GM21723 (cell line): ENCODE results near the gene TMEM52B.
"Not testable (repeated sequence)": the region's sequence is repeated elsewhere in the genome, so short reads cannot be mapped to it uniquely, and the experiment has no call there.

Experiments used
- ATAC-seq: cut with Tn5 transposase; IDR thresholded peaks from one replicate; pipeline ENCODE4 v1.9.1; 2021; ENCODE audit warnings: mild to moderate bottlenecking, moderate library complexity; ENCODE audit not compliant: unreplicated experiment

The TMEM52B gene

DNA sequence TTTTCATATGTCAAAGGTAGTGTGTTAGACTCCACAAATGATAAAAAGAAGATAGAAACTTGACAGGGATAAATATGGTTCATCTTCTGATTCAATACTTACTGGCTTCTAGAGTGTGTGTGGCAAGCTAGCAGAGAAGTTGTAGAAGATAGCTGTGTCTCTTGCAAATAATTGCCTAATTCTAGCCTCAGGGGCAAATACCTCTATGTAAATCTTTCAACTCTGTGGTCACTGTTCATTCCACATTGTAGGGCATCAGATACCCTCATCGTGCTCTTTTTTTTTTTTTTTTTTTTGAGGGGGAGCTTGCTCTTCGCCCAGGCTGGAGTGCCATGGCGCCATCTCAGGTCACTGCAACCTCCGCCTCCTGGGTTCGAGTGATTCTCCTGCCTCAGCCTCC, 8.6 kb upstream of the TMEM52B start:
- ATAC-seq = no peak

DNA sequence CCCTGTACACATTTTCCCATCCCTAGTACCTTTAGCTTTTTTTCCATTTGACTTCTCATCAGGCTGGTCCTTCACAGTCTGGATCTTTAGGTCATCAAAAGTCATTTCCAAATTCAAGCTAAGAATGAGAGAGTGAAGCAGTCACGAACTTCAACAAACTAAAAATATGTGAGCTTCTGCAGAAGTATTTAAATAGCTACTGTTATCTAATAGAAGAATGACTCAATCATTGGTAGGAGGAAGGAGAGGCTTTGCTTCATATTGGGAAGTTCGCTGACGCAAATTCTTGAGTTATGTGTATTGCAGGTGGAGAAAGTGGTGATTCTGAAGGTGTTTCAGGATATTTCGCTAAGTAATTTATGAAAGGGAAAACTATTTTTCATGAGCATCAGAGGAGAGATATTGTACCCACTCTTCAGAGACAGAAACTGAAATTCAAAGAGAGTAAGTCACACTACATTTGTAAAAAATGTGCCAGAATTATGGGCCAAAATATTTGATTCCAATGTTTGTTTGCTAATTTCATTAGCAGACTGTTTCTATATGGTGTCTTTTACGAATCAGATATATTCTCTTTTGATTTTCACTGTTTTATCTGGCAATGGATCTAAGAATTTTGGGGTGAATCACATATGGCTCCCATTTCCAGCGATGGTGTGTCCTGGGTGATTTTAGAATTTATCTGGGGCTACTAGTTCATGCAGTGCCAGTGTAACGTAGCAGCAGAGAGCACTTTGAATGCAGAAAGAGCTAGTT, 6.7 kb upstream of the TMEM52B start, which contains the start of gene OLR1:
OLR1 (minus strand) TSS at position 160 of the 756 bp plus-strand sequence; CDS start at position 105, 55 bp downstream.
- no peak for ATAC-seq

DNA sequence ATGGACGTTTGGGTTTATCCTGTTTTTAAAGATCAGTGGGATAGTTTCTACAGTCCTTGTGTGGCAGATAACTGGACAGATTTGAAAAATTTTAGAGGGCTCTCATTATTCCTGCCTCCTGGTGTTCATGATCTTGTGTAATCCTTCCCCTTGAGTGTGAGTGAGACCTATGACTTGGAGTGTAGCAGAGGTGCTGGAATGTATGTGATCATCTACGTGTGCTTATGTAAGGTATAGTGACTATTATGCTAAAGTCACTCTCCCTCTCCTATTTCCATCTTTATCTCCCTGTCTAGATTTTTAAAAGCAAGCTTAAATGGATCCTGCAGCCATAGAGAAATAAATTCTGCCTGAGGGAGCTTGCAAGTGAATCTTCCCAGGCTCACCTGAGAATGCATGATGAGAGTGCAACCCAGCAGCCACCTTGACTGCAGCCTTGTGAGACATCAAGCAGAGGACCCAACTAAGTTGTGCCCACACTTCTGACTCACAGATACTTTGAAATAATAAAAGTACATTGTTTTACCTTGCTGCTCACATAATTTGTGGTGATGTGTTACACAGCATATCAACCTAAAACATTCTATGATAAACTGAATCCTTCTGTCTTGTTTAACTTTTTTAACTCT, 3.7 kb upstream of the TMEM52B start:
- ATAC-seq = no peak

DNA sequence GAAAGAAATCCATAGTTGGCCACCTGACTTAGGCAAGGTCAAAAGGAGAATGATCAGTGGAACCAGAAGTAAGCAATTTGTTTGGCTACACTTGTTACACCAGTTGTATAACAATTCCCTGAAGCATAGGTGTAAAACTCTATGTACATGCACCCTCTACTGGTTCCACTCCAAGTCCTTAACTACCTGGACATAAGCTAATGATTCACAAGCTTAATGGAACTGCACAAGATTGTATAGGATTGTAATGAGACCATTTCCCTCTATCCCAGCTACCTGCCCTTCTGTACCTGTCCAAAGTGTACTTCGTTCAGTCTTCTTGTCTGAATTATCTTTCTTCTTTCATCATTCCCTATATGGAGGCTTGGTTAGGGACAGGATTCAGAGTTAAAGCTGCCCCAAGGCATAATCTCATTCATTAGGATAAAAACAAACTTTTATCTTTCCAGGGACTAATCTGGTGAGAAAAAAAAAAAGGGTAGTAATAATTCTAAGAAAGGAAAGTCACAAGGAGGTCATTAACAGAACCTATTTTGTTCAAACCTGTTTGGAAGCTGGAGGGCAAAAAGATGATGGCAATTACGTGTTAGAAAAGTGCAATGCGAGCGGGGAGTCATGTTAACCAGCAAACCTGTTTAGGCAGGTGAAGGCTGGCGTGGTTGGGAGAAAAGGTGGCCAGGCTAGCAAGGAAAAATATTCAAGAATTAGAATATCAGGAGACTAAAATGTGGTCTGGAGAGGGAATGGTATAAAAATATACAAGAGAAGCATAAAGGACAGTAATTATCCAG, 2.8 kb upstream of the TMEM52B start:
- no peak for ATAC-seq

DNA sequence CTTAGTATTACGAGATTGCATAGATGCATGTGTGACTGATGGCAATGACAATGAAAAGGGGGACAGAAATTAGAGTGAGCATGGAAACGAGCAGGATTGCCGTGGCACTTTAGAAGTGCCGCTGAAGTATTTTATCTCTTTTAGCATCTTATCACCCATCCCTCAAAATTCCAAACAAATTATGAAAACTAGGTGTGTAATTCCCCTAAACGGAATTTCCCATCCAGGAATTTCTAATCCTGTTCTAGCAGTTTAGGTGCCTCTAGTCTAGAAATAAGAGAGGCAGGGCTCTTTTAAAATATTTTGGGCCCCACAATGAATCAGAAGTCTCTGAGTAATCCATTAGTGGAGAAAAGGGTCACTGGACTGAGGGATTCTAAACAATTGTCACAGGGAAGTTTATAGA, 947 bp downstream of the TMEM52B start:
- no peak for ATAC-seq

DNA sequence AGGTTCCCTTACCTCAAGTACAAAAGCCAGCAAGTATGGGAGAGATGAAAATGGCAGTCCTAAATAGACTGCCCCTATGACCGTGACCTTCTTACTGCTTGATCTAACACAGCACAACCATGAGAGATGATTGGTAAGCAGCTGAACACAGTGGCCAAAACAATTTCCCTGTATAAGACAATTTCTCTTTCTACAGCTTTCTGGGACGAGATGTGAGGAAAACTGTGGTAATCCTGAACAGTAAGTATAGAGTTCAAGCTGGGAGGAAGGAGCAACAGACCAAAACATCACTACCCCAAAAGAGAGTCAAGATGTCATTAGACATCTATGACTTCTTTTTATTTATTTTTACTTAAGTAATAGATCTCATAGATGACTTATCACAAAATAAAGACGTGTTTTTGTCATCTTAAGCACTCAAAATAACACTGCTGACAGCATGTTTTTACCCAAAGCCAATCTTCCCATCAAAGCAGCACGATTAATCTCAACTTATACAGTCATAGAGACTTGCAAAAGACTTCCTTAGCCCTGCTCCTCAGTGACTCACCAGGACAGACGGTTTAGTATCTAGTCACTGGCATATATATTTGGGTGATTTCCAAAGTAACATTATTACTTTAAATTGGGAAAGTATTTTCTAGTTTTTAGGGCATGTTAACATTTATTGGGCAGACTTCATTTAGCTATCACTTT, 3.7 kb downstream of the TMEM52B start:
- no peak for ATAC-seq

DNA sequence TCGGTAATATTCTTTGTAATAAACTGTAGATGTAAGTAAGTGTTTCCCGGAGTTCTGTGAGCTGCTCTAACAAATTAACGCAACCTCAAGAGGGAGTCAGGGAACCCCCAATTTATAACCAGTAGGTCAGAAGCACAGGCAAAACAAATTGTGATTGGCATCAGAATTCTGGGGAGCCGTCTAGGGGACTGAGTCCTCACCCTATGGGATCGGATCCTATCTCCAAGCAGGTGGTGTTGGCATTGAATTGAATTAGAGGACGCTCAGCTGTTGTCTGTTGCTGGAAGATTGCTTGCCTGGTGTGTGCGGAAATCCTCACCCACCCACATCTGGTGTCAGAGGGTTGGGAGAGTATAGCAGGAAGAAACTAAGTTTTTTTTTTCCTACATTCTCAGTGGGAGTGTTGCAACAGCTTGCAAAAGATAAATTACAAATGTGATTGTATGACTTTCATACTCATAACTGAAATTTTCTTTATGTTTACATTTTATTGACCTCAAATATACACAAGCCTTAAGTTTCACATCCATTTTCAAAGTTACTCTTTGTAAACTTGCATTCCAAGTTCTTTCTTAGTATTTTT, 5.5 kb downstream of the TMEM52B start:
- ATAC-seq = no peak

DNA sequence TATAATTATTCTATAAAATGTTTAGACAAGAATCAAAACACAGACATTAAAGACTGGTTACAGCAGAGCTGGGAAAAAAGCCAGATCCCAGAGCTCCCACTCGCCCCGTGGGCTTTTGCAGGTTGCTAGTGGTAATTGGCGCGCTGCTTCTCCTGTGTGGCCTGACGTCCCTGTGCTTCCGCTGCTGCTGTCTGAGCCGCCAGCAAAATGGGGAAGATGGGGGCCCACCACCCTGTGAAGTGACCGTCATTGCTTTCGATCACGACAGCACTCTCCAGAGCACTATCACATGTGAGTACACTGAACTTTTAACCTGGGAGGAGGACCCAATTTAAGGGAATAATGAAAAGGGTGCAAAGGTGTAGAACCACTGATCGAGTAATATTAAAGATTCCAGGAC, 7.5 kb downstream of the TMEM52B start:
- ATAC-seq = no peak

DNA sequence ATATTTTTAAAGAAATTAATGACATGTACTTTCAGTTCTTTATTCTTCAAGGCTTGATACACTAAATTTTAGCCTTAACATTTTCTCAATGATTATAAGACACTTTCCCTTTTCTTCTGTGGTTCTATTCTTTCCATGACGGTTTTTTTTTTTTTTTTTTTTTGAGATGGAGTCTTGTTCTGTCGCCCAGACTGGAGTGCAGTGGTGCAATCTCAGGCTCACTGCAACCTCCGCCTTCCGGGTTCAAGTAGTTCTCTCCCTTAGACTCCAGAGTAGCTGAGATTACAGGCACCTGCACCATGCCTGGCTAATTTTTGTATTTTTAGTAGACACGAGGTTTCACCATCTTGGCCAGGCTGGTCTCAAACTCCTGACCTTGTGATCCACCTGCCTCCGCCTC, 8.1 kb downstream of the TMEM52B start:
- ATAC-seq = not testable (repeated sequence)

DNA sequence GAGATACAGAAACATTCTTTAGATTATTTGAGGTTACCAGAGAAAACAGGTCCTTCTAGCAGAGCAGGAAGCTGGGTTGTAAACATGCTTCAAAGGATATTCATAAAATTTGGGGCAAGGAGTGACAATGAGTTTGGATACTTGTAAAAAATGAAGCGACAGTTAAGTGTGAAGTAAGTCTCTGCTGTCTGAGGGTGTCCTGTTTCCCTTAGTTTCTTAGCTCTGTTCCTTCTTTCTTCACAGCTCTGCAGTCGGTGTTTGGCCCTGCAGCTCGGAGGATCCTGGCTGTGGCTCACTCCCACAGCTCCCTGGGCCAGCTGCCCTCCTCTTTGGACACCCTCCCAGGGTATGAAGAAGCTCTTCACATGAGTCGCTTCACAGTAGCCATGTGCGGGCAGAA, 10.8 kb downstream of the TMEM52B start:
- ATAC-seq = no peak

DNA sequence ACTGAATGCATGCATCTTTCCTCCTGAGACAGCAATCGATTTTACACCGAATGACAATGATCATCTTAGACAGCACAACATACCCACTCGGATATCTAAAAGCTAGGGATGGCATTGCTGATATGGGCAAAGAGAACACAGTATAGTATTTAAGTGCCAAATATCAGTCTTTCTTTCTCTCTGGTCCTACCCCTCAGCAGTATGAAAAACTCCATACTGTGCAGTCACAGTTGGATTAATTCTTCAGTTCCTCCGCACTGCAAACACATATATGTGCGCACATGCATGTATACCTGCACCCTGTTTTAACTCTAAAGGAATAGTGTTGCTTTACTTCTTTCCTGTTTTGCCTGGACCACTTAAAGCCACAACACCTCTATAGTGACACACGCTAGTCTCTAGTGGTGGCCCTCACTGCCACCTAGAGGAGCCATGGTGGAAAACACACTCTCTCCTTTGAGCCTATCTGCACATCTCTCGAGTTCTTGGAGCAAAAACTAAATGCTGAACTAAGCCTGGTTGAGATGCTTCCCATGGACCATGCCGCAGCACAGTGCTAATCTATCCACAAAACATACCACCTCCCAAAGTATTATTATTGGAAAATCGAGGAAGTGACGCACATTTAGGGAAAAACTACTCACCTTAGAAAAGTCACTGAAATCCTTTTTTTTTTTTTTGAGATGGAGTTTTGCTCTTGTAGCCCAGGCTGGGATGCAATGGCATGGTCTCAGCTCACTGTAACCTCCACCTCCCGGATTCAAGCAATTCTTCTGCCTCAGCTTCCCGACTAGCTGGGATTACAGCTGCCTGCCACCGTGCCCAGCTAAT, 11.9 kb downstream of the TMEM52B start:
- ATAC-seq = peak; percentile 93

DNA sequence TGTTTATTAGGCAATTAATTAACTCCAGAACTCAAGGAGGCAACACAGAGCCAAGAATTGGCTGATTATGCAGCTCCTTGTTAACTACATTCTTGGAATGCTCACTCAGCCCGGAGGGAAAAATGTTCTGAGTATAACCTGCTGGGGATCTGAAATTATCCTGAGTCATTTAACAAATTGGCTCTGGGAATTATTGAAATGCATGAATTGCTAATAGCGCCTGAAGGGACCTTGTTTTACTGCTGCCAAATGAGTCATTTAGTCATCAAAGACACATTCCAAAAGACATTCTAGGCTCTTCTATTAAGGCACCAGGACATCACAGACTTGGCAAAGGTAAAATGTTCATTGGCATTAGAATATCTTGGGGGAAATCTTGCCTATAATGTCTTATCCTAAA, 13.0 kb downstream of the TMEM52B start:
- ATAC-seq = no peak

DNA sequence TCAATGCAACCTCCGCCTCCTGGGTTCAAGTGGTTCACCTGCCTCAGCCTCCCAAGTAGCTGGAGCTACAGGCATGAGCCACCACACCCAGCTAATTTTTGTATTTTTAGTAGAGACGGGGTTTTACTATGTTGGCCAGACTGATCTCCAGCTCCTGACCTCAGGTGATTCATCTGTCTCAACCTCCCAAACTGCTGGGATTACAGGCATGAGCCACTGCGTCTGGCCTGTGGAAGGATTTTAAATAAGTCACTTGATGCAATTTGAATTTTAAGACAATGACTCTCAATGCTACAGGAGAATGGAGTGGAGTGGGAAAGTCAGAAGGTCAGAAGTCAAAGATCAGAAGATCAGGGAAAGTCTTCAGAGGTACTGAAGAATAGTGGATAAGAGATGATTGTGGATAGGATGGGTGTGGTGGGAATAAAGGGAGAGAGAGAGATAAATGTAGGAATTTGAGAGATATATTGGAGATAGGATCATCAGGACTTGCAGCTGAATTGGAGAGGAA, 15.4 kb downstream of the TMEM52B start:
- ATAC-seq = no peak

DNA sequence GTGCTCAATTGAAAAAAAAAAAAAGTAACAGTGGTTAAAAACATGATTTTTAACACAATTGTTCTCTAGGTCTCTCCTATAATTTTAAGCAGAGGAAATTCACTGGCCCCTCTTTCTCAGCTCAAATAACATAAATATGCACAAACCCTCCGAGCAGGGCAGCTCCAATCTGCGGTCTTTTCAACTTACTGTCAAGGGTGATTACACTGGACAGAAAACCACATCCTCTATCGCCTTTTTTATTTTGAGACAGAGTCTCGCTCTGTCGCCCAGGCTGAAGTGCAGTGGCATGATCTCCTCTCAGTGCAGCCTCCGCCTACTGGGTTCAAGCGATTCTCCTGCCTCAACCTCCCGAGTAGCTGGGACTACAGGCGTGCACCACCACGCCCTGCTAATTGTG, 17.4 kb downstream of the TMEM52B start:
- ATAC-seq = peak; percentile 94

DNA sequence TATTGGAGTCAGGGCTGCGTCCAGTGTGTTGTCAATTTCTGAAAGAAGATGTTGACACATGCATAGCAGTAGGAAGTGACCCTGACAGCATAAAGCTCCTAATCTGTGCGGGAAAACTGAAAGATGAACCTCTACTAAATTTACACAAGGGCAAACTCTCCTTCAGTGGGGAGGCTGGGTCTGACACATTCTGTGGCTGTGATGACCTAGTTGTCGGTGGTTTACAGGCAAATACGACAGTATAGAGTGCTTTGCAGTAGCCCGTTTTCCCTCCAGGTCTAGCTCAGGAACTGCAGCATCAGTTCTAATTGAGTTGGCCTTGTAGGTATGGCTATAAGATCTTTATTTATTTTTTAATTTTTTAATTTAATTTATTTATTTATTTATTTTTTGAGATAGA, 19.0 kb downstream of the TMEM52B start:
- no peak for ATAC-seq

DNA sequence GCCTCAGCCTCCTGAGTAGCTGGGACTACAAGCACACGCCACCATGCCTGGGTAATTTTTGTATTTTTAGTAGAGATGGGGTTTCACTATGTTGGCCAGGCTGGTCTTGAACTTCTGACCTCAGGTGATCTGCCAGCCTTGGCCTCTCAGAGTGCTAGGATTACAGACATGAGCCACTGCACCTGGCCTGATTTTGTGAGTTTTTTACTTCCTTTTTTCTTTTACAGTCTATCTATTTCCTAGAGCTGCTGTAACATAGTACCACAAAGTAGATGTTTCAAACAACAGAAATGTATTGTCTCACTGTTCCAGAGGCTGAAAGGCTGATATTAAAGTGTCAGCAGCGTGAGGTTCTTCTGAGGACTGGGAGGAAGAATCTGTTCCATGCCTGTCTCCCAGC, 25.7 kb downstream of the TMEM52B start:
- ATAC-seq = not testable (repeated sequence)

DNA sequence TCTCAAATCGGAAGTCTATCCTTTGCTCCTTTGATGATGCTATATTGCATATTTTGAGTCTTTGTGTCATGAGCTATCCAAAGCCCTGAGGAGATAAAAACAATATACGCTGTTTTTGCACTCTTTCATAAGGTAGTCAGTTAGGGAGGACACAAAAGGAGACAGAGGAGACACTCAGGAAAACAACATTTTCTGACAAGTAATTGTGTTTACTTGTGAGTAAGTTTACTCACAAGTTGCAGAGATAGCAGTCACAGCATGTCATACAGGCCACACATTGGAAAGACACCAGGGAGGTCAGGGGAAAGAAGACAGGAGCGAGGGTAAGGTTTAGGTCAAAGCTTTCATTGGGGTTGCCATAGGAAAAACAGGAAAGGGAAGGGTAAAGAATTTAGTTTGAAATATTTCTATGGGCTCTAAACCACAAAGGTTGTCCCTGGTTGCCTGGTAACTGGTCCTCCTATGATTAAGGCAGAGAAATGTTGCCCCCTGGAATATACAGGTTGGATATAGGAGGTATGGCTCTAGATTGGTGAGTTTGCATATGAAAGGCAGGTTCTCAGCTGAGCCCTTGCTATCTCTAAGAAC, 26.5 kb downstream of the TMEM52B start:
- ATAC-seq = no peak

DNA sequence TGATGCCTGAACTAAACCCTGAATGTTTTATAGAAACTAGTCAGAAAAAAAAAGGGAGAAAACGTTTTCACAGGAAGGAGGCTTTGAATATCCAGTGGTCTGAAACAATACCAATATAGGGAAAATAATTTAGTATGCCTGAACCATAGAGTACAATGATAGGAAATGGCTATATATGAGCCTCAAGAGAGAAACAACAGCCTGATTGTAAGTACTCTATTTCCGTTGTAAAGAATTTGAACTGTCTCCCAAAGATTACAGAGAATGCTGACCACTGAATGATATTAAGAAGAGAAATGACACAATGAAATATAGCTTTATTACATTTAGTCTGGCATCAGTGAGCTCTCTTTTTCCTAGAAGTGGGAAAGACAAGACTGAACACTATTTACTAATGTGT, 28.3 kb downstream of the TMEM52B start:
- no peak for ATAC-seq

DNA sequence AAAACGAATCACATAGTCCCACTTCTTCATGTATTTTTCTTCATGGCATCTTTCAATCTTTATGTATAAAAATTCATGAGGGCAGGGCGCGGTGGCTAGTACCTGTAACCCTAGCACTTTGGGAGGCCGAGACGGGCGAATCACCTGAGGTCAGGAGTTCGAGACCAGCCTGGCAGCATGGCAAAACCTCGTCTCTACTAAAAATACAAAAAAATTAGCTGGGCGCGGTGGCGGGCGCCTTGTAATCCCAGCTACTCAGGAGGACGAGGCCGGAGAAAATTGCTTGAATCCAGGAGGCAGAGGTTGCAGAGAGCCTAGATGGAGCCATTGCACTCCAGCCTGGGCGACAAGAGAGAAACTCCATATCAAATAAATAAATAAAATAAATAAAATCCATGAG, 31.4 kb downstream of the TMEM52B start:
- no peak for ATAC-seq
